NCI-H187 treated with DMSO at 0.1 percent for 48 hours (cell line): ENCODE data around the gene ITPRID2.
"Not testable (repeated sequence)": the region's sequence is repeated elsewhere in the genome, so short reads cannot be mapped to it uniquely, and the experiment has no call there.

Source experiments
- DNase-seq: peaks from one replicate; lab custom pipeline; 2025; lab: John Stamatoyannopoulos, UW

Gene ITPRID2

DNA sequence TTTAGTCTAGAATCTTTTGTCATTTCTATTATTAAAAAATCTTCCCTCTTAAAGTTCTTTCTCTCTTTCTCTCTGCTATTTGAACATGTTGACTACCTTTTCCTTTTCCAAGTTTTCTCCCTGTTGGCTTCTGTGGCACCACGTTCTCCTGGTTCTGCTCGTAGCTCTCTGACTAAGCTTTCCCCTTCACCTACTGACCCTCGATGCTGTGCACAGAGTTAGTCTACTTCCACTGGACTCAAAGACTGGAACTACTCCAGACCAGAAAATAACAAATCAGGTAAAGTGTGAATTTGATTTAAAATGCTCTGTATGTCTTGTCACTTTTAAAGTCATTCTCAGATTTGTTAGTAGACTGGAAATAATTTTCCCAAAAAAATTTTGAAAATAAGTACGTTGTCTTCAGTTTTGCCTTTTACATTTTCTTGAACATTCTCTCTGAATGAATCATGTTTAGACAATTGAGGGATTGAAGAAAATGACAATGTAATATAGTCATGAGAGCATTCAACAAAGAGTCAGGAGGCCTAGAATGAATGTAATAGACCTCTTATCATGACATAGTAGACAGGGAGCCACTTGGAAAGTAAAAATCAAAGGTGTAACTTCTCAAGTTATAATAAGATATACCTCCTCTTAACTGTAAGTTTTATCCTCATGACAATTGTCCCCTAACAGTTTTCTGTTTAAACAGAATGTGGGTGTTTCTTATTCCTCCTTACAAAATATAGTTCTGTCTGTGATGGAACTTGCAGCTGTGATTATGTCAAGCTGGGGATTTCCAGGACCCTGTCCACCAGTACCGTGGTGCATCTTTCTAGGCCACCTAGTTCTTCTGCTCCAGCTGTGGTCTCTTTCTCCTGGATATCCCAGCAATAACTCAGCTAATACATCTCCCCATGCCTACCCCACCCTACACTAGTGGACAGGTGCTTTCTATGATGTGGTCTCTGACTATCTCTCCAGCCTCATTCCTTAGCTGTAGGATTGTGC, 25.5 kb downstream of the ITPRID2 start:
- DNase-seq: no peak

DNA sequence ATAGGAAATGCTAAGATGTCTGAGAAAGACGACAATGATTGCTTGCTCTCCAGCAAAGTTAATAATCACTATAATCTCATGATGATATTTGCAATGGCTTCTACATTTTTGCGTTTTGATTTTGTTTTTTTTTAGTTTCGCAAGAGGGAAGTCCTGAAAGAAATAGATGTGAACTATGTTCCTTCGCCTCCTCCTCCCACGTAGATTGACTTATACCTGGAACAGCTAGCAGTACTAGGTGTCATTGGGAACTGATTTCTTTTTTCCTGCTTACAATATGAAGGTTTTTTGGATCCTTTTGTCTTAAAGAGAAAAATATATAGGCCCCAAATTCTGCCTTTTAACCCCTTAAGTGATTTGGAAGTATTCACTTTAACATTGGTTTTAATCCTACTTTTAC, 26.7 kb downstream of the ITPRID2 start:
- no peak for DNase-seq

DNA sequence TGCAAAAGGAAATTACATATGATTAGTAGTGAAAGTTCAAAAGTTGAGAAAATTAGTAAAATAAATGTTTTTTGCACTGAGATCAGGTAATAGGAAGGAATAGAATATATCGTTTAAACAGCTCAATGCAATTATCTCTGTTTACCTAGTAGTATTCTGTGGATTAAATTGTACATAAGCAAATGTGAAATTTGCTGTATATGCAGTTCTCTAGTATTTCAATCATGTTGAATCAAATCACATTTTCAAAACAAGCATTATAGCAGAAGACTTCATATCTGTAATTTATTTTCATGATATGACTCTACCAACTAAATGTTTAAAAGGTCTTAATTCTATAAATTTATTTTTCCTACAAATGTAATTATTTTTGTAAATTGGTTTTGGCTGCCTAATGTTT, 31.6 kb downstream of the ITPRID2 start:
- no peak for DNase-seq

DNA sequence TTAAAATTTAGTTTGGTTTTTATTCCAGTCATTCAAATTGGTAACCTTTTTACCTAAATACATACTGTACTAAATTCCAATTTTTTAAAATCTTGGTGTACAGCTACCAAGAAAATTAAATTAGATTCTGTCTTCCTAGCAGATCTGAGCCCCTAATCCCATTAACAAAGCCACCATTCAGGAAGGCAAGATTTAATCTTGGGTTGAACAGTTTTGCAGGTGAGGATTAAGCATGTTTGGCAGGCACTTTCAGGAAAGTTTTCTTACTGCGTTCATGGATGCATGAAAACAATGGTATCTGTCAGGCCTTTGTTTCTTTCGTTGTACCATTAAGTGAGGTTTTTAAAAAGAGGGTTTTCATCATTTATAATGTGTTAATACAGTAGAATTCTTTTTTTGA, 32.8 kb downstream of the ITPRID2 start:
- no peak for DNase-seq

DNA sequence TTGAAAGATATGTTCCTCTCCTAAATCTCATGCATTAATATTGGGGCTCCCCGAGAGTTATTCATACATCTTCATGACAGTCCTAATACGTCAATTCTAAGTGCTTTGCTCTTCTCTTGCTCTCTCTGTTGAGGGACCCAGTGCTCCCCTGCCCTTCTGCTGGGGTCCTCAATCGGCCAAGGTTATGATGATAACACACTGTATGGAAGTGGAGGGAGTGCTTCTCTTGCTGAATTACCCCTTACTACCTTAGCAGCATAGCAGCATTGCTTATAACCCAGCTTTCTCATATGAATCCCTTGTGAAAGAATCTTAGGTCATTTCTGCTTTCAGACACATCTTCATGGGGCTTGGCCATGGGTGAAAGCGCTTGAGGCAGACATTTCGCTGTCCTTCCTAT, 43.2 kb downstream of the ITPRID2 start:
- no peak for DNase-seq

DNA sequence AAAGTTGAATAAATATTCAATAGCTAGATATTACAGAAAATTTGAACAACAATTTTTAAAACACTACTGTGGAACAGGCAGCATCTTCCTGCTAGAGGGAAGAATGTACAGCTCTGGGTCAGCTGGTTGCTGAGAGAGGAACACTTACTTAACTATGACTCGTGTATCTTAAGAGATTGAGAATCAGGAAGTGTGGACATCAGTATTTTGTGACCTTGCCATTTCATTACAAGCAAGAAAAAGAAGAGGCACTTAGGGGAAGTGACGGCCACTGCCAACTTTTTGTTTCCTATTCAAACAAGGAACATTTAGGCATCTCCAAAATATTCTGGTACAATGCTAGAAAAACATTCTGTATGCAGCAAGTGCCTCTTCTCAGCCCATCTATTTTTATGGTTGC, 45.9 kb downstream of the ITPRID2 start:
- no peak for DNase-seq

DNA sequence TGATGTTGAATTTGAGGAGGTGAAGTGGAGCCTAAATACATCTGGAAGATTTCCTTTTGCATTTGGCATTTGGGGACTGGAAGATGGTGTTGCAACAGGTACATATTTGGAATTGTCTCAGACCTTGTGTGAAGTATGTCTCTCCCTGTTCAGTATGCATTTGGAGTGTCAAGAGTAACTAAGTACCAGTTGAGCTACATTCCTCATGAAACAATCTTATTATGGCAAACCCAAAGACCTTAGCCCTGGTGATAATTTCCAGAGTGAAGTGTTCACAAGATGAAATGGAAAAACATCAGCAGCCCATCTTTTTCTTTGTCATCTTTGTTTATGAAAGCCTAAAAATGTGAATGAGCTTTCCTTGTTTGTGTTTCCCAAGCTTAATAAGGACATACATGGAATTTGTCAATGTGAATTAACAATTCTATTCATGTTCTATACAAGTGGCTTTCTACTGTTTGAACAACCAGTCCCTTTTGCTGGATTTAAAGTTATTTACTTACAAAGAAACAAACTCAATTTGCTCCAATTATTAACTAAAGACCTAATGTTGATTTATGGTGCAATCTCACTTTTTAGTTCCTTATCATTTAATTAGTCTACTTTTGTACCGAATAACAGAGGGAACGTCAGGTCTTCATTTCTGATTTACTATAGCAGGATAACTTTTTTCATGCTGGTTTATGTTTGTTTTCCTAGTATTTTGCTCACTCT, 52.0 kb downstream of the ITPRID2 start:
- DNase-seq: no peak

DNA sequence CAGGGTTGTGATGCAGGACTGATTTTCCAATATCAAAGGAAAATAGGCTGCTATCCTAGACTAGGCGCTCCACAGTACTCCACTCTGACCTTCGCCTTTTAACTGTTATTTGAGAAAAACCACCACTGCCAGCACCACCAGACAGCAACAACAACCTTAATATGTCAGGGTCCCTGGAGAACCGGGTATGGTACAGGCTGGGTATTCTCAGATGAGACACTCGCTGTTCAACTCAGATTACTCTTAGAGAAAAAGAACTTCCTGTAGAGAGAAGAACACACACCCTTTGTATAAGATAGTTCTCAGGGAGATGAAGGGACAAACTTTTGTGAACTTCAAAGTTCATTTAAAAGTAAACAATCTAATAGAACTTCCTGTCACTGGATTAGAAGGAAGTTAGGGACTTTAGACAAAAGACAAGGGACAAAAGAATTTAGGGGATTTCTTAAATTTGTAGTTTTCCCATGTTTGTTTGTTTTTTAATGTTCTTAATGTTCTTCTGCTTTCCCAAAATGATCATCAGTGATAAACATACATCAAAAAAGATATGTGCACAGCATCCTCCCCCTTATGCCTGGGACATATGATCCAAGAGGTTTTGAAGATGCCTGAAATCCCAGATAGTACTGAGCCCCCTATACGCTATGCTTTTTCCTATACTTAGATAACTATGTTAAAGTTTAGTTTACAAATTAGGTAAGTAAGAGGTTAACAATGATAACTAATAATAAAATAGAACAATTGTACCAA, 52.8 kb downstream of the ITPRID2 start:
- DNase-seq: no peak

DNA sequence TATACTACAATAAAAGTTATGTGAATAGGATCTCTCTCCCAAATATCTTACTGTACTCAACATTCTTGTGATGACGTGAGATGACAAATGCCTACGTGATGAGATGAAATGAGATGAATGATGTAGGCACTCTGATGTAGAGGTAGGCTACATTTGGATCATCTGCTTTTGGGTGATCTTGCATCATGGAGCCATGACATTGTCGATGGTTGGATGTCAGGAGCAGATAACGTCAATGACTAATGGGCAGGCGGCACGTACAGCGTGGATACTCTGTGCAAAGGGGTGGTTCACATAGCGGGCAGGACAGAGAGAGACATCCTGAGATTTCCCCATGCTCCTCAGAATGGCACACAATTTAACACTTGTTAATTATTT, 53.4 kb downstream of the ITPRID2 start:
- DNase-seq: no peak

DNA sequence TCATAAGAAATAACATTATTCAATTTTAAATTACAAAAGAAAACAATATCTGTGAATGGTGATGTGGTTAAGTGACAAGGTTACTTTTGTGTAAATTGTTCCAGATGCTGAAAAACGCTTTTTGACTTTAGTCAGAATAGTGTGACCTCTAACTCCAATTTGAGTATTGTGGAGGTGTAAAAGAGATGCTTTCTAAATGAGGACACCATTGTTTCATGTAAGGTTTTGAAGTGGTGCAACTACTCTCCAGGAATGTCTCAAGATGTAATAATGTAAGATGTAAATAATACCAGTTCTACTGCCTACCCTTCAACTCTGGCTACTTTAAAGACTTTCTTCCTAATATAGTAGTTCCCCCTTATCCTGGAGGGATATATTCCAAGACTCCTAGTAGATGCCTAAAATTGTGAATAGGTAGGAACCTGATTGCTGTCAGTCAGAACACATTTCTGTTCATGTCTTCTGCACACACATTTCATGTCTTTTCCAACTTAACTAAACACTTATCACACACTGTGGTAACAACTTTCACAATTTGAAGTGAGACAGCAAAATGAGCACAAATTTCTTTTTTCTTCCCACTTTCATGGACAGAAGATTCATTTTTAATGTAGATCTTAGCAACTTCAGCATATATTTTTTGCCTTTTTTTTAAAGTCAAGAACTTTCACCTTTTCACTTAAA, 55.1 kb downstream of the ITPRID2 start:
- DNase-seq: no peak

DNA sequence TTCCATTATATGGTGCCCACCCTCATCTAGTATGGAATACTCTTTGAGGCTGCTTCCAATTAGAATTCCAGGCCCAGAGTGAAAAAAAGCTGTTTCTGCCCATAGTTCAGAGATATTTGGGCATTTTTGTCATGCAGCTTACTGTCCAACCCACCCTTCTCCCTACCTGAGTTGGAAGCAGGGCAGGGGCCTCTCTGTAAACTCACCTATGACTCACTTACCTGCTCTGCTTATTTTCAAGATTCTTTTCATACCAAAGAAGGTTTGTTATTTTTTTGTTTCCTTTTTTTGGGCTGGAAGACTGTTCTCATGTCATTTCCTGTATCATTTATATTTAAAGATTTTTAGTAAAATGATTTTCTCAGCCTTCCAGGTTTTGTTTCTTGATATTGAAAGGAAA, 55.7 kb downstream of the ITPRID2 start:
- no peak for DNase-seq

DNA sequence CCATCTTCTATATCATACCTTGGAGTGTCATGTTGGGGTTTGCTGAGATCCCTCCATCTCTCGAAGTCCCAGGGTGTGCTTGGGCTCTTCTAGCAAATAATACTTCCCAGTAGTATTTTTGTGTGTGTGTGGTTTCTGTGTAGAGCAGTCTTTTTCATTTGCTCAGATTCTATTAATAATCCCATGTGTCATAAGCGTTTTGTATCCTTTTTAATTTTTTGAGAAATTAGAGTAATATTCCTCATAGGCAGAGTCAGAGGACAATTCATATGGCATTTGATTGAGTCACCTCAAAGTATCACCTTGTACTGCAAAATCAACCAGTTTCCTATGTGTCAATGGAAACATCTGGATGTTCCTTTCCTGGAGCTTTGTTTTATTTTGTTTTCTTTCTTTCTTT, 56.7 kb downstream of the ITPRID2 start:
- no peak for DNase-seq

DNA sequence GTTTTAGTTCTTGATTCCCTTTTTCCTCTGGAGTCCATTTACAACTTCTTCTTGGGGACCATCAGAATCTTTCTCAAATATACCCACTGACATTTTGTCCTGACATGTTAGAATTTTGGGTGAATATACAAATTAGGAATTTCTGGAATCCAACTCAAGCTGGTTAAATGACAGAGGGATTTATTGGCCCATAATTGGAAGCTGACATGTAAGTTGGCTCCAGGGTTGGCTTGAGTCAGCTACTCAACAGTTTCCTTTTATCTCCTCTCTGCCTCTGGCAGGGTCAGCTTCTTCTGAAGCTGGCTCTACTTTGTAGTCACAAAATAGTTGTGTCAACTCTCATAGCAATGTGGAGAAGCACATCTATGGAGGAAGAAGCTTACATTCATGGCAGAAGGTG, 57.5 kb downstream of the ITPRID2 start:
- no peak for DNase-seq

DNA sequence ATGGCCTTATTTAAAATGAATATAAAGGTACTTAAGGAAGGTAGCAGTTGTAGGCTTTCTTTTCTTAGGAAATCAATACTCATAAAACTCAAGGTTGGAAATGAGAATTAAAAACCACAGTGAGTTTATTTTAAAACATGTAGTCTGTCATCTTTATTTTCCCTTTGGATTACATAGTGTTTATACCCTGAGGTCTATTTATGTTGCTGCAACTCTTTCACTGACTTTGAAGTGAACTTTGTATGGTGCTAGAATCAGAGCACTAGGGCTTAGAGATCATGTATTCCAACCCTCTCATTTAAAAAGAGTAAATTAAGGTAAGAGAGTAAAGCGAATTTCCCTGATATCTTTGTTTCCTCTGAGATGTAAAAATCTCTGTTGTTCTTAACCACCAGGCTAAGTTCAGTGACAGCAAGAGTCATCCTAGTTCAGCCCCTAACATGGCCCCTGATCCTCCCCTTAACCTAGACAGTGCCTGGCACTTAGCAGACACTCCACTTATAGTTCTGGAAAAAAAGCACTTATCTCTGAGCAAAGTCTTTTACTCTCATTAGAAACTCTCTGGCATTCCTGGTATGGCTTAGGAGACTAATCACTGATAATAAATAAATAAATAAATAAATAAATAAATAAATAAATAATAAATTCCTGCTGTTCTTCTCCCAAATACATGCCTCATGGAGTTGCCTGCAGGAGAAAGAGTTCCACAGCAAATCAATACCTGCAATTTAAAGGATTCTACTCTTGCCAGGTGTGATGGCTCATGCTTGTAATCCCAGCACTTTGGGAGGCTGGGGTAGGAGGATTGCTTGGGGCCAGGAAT, 61.1 kb downstream of the ITPRID2 start:
- DNase-seq: no peak

DNA sequence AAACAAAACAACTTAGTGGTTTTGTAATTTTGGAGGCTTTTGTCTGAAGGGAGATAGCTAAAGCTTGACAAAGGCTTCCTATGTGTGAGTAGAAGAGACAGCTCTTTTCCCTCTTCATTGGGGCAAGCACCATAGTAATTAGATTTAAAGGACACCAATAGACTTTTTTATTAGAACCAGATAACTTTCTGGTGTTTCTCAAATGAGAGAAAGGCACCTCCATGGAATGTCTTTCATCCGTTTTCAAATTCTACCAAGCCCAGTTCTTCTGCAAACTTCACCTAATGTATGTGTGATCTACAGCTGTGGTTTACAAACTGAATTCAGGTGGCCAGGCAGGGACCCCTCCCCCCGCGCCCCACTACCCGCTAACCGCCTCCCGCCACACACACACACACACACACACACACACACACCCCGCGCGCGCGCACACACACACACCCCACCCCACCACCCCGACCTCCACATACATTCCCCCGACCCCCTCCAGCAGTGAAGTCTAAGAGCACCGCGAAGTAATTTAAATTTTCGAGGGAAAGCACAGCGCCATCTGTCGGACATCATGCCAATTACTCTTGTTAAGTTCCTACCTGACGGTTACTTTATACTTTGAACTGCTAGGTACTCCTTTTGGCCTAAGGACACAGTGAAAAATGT, 62.5 kb downstream of the ITPRID2 start:
- DNase-seq: no peak

DNA sequence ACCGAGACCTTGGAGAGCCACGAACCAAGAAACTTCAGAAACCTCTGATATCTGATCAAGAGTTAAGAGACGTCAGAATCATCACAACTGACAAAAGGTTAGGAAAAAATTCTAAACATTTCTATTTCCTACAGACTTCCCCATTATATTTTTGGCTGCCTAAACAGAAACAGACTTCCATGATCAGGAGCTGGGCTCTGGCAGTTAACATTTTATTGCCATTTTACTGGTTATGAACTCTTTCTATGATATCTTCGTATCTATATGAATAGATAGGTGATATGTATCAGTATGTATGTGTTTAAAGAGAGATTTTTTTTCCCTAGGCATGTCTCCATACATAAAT, 63.0 kb downstream of the ITPRID2 start:
- no peak for DNase-seq

DNA sequence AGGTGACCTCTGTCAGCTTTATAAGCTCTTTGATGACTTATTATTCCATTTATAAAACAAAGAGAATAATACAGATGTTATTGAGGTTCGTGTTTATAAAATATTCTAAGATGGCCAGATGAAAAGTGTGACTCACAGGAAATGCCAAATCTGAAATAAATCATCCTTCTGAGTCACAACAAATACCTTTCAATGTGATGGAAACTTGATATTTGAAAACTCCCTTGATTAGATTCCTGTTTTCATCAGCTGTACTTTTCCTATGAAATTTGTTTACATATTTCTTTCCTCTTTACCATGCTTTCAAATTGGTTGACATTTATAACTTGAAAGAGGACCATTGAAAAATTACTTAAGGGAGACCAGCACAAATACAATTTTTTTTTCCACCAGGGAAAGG, 63.5 kb downstream of the ITPRID2 start:
- no peak for DNase-seq

DNA sequence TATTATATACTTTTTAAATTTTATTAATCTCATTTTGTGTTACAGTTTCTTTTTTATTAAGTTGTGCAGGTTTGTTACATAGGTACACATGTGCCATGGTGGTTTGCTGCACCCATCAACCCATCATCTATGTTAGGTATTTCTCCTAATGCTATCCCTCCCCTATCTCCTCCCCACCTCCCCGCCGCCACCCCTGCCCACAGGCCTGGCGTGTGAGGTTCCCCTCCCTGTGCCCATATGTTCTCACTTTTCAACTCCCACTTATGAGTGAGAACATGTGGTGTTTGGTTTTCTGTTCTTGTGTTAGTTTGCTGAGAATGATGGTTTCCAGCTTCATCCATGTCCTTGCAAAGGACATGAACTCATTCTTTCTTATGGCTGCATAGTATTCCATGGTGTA, 64.3 kb downstream of the ITPRID2 start:
- not testable (repeated sequence) for DNase-seq

DNA sequence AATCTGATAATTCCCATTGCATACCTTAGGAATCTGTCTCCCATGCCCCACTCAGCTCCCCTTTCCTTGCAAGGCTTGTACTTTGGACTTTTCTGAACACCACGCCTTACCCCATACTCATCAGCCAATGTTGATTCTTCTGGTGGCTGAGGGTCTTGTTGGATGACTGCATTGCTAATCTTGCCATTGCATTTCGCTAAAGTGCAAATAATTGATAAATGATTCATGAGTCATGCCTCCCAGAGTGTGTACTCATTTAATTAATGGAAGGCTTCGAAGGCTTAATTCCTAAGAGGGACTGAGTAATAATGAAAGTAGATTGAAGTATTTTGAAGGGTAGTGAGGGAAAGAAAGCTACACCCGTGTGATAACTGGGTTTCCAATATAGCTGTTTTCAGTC, 66.1 kb downstream of the ITPRID2 start:
- DNase-seq: no peak

DNA sequence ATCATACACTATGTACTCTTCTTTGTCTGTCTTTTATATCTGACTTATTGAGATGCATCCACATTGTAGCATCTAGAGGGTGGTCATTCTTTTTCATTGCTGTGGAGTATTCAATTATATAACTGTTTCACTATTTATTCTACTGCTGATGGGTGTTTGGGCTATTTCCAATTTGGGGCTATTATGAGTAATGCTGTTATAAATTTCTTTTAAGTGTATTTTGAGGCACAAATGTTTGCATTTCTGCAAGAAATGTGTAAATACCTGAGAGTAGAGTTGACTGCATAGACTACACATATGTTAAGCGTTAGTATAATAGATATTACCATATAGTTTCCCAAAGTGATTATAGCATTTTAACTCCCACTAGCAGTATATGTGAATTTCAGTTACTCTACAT, 67.2 kb downstream of the ITPRID2 start:
- DNase-seq: no peak

DNA sequence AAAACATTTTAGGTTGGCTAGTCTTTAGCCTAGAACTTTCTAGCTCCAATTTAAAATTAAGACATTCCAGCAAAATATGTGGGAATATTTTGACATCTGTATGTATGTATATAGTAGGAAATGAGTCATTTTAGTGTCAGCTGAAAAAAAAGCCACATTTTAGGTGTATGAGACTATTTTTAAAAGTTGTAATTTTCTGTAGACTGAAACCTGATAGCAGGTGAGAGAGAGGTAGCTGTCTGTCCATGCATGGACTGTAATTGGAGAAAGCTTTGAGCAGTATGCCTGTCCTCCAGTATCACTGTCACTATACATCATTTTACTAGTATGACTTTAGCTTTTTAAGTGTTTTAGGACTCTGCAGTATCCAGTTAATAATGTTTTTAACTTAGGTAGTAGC, 68.0 kb downstream of the ITPRID2 start:
- no peak for DNase-seq
